Activated B cell treated with CpG ODN at 0.5 μM for 24 hours (primary cell): ENCODE measurements around the gene IMPDH1. TPM values are rescaled to one million over a fixed set of nuclear protein-coding genes. Genes with fewer than 3 reads are reported as not detected.

Source experiments
- ATAC-seq: fragments of 200-7000 bp; cut with Tn5 transposase; one replicate; pipeline ENCODE4 v1.10.0; 2021; ENCODE audit warnings: low read depth, mild to moderate bottlenecking, moderate library complexity
- CTCF ChIA-PET: fragments of 350-600 bp; sonication (Branson Sonifier 250); formaldehyde crosslinking; loops from one replicate; lab custom pipeline; 2021; ENCODE audit warnings: antibody characterized with exemption; lab: Charles Lee
- POLR2A ChIA-PET: fragments of 350-600 bp; sonication (Branson Sonifier 250); formaldehyde crosslinking; loops from one replicate; lab custom pipeline; 2021; ENCODE audit warnings: antibody characterized with exemption; lab: Charles Lee
- DNase-seq: peaks from one replicate; pipeline ENCODE4 v3.0.0; 2022
- H3K27ac Mint-ChIP-seq: one replicate; pipeline ENCODE4 v1.8.0; 2020; ENCODE audit warnings: mixed read lengths
- H3K27me3 Mint-ChIP-seq: one replicate; pipeline ENCODE4 v1.8.0; 2021; ENCODE audit warnings: mixed read lengths
- H3K36me3 Mint-ChIP-seq: one replicate; pipeline ENCODE4 v1.8.0; 2021; ENCODE audit warnings: low read depth, mixed read lengths
- H3K4me1 Mint-ChIP-seq: one replicate; pipeline ENCODE4 v1.8.0; 2021; ENCODE audit warnings: mixed read lengths
- H3K4me3 Mint-ChIP-seq: one replicate; pipeline ENCODE4 v1.8.0; 2020; ENCODE audit warnings: mild to moderate bottlenecking, mixed read lengths
- H3K9me3 Mint-ChIP-seq: one replicate; pipeline ENCODE4 v1.8.0; 2020; ENCODE audit warnings: mixed read lengths
- intact Hi-C: fragments of 100-400 bp; cut with micrococcal nuclease; formaldehyde crosslinking; loops from one replicate; pipeline ENCODE4 v1.15.1; 2024
- total RNA-seq: library from RNA; stranded (reverse); gene quantifications from 2 replicates; pipeline ENCODE4 v1.2.3, GENCODE V29; 2022
- TF ChIP-seq, protein P1 (sequence below): fragments of 200-600 bp; IDR thresholded peaks from one replicate; pipeline ENCODE4 v1.8.0; 2022; ENCODE audit warnings: antibody characterized with exemption, mild to moderate bottlenecking

IMPDH1 gene
- total RNA-seq, 1 donor from 2014 or later: 45.8 TPM

GRCh38 chr7:128455543-128456254 lies 45.9 kb upstream of the IMPDH1 start, which contains the start of gene HILPDA:
Gene HILPDA (plus strand): TSS chr7:128455878. CDS start chr7:128457269, 1,391 bp downstream.
- Mint-ChIP-seq H3K4me3 (peak within 1 kb of the TSS; percentile 95), H3K27ac (peak within 1 kb of the TSS; percentile 100), H3K4me1 (peaks cover 44% of the 10 kb centered on the region), H3K36me3 (peaks cover 12% of the 10 kb centered on the region), H3K9me3 (no peaks in the 10 kb centered on the region), H3K27me3 (no peaks in the 10 kb centered on the region)
- peak; percentile 95 for DNase-seq
- TF ChIP-seq, protein P1, sequence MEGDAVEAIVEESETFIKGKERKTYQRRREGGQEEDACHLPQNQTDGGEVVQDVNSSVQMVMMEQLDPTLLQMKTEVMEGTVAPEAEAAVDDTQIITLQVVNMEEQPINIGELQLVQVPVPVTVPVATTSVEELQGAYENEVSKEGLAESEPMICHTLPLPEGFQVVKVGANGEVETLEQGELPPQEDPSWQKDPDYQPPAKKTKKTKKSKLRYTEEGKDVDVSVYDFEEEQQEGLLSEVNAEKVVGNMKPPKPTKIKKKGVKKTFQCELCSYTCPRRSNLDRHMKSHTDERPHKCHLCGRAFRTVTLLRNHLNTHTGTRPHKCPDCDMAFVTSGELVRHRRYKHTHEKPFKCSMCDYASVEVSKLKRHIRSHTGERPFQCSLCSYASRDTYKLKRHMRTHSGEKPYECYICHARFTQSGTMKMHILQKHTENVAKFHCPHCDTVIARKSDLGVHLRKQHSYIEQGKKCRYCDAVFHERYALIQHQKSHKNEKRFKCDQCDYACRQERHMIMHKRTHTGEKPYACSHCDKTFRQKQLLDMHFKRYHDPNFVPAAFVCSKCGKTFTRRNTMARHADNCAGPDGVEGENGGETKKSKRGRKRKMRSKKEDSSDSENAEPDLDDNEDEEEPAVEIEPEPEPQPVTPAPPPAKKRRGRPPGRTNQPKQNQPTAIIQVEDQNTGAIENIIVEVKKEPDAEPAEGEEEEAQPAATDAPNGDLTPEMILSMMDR: no peak
- peak; percentile 87 for ATAC-seq
- CTCF ChIA-PET: interaction anchor here (1.2 to 7.4 kb wide), 5 partner anchors 9 to 108 kb away, joined by 3 to 121 read pairs (median 5); no protein-coding TSS in a partner anchor
- POLR2A ChIA-PET: interaction anchor here (0.6 to 5.3 kb wide), 13 partner anchors 10 to 1493 kb away, joined by 3 to 61 read pairs (median 5); partner anchors contain the start of gene METTL2B
- intact Hi-C loops: loop anchor here (1.0 to 5.0 kb wide), 7 partner anchors 18 to 803 kb away; partner anchors contain the start of genes IMPDH1, METTL2B and SND1

DNA sequence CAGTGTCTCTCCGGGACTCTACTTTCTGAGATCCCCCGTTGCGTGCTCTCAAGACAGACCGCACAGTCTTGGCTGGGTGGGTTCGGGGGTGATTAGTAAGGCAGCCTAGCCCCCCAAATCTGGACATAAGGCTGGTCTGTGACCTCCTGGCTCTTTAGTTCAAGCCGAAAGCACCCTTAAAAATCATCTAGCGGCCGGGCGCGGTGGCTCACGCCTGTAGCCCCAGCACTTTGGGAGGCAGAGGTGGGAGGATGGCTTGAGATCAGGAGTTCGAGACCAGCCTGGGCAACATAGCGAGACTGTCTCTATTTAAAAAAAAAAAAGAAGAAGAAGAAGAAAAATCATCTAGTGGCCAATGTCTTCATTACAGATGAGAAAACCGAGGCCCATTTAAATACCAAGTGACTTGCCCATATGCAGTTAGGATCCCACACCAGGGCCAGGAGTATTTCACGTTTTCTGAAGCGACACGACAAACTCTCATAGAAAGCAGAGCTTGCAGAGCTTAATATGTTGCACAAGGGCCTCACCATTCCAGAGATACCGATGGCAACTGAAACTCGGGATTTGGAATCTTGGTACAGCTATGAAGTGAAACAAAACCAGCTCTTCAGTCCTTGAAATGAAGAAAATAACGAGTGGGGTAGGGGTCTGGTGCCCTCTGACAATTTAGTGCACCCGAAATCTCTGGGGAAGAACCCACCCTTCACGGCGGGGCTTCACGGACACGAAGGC lies 45.2 kb upstream of the IMPDH1 start:
- POLR2A ChIA-PET: interaction anchor here (0.6 to 5.3 kb wide), 12 partner anchors 11 to 1494 kb away, joined by 3 to 61 read pairs (median 7); partner anchors contain the start of gene METTL2B
- Mint-ChIP-seq H3K9me3 (no peaks in the 10 kb centered on the region), H3K27me3 (no peaks in the 10 kb centered on the region), H3K27ac (peak overlapping the region; percentile 100), H3K4me1 (peaks cover 51% of the 10 kb centered on the region), H3K36me3 (peaks cover 12% of the 10 kb centered on the region), H3K4me3 (peak overlapping the region; percentile 95)
- CTCF ChIA-PET: interaction anchor here (0.5 to 7.4 kb wide), 6 partner anchors 9 to 107 kb away, joined by 3 to 121 read pairs (median 4); no protein-coding TSS in a partner anchor
- TF ChIP-seq, protein P1: no peak
- DNase-seq: no peak
- intact Hi-C loops: loop anchor here (1.0 to 5.0 kb wide), 7 partner anchors 18 to 803 kb away; partner anchors contain the start of genes IMPDH1, METTL2B and SND1
- no peak for ATAC-seq

DNA sequence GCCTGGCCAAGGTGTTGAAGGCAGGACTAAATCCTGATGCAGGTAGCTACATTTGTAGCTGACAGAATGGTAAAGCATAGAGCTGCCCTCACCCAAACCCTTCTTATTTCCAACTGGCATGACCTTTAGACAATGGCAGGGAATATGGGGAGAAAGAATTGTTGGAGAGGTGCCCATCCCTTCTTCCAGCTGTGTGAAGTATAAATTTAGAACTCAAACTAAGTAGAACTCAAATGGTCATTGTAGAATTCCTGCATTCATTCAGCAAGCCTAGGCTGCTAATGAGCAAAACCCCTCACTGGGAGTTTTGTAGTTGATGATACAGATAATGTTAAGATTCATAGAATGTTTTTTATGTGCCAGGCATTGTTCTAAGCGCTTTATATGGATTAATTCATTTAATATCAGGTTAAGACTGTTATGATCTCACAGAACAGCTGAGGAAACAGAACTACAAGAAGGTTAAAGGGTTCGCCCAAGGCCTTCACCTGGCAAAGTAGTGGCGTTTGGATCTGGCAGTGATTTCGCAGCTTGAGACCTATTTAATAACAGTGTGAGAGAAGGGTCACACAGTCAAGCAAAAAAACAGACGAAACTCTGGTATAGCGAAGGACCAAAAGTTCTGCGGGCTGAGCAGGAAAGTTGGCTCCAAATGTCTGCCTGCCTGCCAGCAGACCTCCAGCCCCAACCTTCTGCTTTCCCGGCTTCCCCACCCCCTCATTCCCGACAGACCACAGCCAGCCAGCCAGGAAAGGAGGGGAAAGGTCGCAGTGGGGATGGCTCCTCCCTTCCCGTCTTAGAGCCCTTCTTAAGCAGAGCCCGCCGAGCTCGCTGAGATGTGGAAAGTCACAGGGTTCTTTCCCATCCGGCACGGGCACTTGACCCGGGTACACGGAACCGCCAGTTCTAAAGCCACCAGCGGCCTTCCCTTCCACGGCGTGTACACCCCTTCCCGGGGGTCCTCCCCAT lies 44.3 kb upstream of the IMPDH1 start:
- no peaks in the 10 kb centered on the region for H3K27me3 Mint-ChIP-seq
- H3K36me3 Mint-ChIP-seq: peaks cover 12% of the 10 kb centered on the region
- H3K9me3 Mint-ChIP-seq: no peaks in the 10 kb centered on the region
- DNase-seq (no peak), ATAC-seq (no peak)
- intact Hi-C loops: no loop called here
- TF ChIP-seq, protein P1: no peak
- POLR2A ChIA-PET: interaction anchor here (1.2 to 5.3 kb wide), 4 partner anchors 12 to 1751 kb away, joined by 4 to 51 read pairs (median 12); partner anchors contain the start of gene TMEM209
- peaks cover 43% of the 10 kb centered on the region for H3K4me1 Mint-ChIP-seq
- H3K27ac Mint-ChIP-seq: peak overlapping the region; percentile 100
- H3K4me3 Mint-ChIP-seq: peak overlapping the region; percentile 60
- CTCF ChIA-PET: interaction anchor here (7.4 kb wide), 1 partner anchor 26 kb away, joined by 121 read pairs; no protein-coding TSS in a partner anchor

- Mint-ChIP-seq H3K36me3 (peaks cover 7% of the 10 kb centered on the region), H3K27me3 (no peaks in the 10 kb centered on the region), H3K4me3 (no peak overlapping the region), H3K4me1 (peaks cover 33% of the 10 kb centered on the region), H3K27ac (peak overlapping the region; percentile 51), H3K9me3 (no peaks in the 10 kb centered on the region)
- ATAC-seq: no peak
- CTCF ChIA-PET: interaction anchor here (7.4 kb wide), 1 partner anchor 25 kb away, joined by 121 read pairs; no protein-coding TSS in a partner anchor
- no peak for DNase-seq
- intact Hi-C loops: no loop called here
- TF ChIP-seq, protein P1: no peak
- POLR2A ChIA-PET: interaction anchor here (0.6 to 5.3 kb wide), 3 partner anchors 10 to 736 kb away, joined by 3 to 51 read pairs (median 17); no protein-coding TSS in a partner anchor
These were observed 42.8 kb upstream of the IMPDH1 start for GRCh38 chr7:128452552-128452951.
